HG03108 (cell line): ENCODE data around the gene GRIFIN.

Experiments used
- ATAC-seq: cut with Tn5 transposase; IDR thresholded peaks from one replicate; pipeline ENCODE4 v1.9.1; 2021; ENCODE audit warnings: moderate library complexity; ENCODE audit not compliant: unreplicated experiment

The GRIFIN gene

DNA sequence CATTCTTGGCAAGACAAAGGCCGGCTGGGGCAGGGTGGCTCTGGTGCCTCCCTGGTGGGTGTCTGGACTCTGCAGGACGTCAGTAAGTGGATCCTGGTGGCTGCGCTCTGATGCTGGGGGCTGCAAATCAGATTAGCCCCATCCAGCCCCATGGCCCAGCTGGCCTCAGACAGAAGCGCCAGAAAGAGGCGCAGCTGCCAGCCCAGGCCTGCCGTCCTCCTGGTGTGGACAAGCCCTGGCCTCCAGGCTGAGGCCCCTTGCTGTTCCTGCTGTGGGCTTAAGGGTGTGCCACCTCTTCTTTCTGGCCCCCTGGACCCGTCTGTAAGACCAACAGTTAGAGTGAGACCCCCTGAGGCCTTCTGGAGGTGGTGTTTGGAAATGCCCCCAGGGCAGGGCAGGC, 37.5 kb upstream of the GRIFIN start:
- no peak for ATAC-seq

DNA sequence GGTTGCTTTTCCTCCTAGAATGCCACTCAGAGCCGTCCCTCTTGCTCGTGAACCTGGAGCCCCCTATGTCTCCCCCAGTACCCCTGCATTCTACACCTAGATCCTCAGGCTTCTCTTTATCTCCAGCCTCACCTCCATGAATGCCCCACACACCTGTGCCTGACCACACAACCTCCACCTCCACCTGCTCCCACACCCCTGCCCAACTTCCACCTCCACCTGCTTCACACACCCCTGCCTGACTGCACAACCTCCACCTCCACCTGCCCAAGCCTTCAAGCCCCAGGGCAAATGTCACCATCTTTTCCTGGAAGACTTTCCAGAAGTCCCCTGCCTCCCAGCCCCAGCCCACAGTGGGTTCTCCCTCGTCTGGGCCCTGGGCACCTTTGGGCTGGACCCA, 36.5 kb upstream of the GRIFIN start:
- ATAC-seq = no peak

DNA sequence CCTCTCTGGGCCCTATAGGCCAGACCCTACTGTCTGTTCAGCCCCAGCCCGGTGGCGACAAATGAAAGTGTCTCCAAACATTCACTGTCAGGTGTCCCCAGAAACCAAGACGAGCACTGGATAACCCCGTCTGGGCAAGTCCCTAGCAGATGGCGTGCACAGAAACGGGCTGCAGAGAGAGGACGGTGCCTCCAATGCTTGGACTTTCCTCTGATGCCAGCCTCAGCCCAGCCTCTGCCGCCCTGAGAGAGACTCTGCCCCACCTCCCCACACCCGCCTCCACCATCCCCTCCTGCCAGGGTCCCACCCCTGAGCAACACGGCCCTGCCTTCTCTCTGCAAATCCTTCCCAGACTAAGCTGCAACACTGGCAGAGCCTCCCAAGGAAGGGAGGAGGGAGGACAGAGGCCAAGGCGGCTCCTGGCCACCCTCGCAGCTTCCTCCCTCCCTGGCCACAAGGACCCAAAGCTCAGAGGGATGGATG, 36.0 kb upstream of the GRIFIN start:
- ATAC-seq = no peak

DNA sequence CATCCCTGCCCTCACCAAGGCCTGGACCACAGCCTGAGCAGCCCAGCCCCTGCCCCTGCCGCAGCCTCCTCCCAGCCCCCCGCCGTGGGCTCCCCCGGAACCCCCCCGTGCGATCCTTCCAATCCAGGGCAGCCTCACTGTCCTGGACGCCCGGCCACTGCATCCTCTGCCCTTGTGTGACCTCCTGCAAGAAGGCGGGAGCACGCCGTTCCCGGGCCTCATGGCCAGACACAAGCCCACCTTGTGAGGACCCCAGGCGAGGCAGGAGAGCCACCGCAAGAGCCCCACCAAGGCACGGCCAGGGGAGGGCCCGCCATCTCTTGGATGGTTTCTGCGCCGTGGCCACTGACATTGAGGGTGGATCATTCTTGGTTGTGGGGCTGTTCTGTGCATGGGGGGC, 35.6 kb upstream of the GRIFIN start:
- ATAC-seq = no peak

DNA sequence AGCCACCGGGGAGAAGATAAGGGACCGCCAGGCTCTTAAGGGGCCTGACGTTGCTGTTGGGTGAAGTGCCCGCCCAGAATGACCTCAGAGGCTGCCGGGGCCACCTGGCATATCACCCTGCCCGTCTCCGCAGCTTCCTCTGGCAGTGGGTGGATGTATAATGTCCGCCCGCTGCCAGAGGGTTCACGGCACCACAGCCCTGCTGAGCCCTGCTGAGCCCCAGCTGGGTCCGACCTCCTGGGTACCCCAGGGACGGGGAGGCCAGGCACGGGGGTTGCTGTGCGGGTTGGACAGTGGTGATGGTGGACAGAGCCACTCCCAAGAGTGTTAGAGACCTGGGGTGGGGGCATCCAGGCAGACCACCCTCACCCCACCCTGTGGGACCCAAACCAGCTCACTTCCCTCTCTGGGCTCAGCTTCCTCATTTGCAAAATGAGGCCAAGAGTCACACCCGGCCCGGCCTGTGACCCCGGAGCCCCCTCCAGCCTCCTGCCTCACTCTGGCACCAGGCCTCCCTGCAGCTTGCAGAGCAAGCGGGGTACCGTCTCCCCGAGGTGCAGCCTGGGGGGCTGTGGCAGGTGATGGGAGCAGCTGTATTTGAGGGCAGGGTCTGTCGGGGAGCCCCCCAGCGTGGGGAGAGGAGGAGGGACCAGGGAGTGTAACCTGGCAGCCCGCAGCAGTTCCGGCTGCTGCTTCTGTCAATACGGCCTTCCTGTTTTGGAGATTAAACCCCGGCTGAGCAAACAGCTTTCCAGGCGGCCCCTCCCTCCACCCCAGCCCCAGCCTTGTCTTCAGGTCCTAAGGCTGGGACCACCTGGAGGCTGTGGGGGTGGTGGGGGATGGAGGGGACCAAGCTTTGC, 34.9 kb upstream of the GRIFIN start:
- peak; percentile 36 for ATAC-seq

DNA sequence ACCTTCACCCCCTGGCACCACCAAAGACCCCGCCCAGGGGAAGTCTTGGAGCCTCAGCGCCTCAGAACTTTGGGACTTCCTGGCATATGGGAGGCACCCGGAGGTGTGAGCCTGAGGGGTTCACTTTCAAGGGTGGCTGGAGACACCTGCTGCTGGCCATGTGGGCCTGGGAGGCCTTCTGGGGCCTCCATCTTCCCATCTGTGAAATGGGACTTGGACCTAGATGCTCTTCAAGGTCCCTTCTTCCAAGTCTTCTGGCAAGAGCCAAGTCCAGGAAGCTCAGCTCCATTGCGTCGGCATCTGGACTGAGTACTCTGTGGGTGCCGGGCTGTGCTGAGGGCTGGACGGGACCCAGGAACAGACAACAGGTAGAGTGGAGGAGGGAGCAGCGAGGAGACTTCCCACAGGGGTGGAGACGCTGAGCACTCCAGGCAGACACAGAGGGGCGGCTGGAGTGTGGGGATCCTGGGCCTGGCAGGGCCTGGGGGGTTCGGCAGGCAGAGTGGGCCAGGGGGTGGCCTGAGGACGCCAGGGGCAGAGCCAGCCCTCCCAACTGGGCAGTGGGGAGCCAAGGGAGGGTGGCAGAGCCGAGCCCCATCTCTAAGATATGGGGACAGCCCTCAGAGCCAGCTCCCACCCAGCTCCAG, 34.1 kb upstream of the GRIFIN start:
- ATAC-seq = no peak

DNA sequence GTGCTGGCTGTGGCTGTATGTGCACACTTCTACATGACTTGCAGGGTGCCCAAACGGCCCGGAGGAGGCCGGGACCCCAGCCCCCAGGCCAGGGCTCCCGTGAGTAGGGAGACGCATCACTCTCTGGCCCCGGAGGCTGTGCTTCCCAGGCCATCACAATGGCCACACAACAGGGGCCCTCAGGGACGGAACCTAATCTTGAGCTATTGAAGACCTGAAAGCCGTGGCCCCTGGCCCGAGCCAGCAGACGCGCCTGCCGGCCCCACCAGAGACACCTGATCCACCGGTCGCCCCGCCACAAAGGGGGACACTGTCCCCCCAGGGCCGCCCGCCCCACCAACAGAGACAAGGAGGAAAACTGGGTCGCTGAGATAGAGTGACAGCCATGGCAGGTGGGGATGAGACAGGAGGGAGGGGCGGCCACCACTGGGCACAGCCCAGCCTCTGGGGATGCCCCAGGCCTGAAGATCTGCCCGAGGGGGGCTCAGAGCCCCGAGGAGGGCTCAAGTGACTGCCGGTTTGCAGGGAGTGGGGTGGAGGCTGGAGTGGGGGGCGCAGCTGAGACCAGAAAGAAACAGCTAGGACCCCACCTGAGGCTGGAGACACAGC, 33.2 kb upstream of the GRIFIN start:
- no peak for ATAC-seq

DNA sequence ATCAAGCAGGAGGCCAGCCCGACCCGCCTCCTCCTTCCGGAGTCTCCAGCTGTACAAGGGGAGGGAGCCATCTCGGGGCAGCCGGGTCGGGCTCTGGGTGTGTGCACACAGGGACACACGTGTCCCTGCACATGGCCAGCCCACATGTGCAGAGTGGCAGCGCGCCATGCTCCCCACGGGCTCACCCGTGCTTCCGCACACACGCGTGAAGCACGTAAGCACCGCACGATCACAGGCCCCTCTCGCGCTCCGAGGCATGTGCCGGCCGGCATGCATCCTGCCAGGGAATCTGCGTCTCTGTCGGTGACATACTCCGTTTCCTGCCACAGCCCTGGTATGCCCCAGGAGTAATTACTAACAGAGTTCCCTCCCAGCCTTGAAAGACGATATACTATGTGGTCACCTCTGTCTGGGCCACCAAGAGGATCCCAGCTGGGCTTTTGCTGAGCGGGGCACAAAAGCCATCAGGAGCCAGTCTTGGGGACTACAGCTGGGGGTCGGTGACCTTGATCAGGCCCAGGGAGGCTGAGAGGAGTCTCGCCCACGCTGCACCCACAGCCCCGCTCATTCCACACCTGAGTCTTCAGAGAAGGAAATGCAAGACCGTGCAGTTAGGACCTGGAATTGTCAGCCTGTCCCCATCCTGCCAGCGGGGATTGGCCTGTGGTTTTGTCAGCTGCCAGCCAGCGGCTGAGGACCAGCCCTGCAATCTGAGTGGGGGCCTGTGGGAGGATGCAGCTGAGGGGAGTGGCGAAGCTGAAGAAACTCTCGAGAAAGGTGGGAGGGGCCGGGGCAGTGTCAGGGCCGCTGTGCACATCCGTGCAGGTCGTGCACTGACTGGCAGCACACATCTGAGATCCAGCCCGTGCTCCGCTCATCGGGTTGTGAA, 32.4 kb upstream of the GRIFIN start:
- peak; percentile 45 for ATAC-seq

DNA sequence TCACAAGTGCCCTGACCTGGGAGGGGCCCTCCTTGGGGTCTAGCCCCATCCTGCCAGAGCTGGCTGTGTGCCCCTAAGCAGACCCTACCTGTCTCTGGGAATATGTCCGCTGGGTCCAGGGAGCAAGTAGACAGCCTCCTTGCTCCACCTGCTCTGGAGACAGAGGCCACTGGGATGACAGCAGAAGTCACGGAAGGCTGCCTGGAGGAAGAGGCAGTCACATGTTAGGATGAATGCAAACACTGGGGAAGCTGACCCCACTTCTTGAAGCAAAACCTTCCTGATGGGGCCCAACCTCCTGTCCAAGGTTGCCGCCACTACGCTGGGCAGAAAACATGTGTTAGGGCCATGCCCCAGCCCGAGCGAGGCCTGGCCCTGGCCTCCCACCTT, 31.7 kb upstream of the GRIFIN start:
- ATAC-seq = no peak

DNA sequence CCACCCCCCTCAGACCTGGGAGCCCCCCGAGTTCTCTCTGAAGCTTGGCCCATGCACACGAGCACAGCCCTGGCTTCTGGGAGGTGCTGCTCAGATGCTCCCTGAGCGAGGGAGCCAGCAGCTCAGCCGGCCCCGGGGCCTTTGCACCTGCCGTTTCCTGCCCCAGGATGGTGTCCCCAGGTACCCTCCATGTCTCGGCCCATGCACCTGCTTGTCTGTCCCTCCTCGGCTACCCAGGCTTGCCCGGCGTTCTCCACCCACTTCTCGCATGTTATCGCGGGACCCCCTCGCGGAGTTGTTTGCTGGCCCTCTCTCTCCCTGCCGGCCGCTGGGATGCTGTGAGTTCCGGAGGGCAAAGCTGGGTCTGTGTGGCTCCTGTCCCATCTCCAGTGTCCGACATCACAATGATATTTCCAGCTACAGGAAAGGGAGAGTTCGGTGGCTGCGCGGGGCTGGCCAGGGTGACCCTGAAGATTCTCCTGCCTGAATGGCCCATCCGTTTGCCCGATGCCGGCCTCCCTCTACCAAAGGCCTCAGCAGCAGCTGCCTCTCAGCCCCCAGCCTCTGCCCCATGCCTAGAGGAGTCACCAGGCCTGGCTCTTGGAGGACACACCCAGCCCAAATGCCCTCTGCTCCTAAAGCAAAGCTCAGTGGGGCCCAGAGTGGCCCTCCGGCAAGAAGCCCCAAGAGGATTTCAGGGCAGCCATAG, 31.2 kb upstream of the GRIFIN start:
- ATAC-seq = no peak

DNA sequence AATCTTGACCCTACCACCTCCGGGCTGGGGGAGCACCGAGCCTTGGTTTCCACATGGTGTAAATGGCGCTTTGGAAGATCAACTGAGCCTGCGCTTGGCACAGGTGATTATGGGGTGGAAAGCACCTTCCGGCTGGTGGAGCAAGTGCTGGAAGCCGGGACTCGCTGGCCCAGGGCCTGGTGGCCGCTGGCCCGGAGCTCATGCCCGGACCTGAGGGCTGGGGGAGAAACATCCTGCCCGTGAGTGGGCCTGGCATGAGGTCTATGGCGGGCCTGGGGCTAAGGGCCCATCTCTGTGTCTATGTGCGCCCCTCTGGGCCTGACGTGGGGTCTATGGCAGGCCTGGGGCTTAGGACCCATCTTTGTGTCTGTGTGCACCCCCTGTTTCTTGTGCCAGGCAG, 29.2 kb upstream of the GRIFIN start:
- no peak for ATAC-seq

DNA sequence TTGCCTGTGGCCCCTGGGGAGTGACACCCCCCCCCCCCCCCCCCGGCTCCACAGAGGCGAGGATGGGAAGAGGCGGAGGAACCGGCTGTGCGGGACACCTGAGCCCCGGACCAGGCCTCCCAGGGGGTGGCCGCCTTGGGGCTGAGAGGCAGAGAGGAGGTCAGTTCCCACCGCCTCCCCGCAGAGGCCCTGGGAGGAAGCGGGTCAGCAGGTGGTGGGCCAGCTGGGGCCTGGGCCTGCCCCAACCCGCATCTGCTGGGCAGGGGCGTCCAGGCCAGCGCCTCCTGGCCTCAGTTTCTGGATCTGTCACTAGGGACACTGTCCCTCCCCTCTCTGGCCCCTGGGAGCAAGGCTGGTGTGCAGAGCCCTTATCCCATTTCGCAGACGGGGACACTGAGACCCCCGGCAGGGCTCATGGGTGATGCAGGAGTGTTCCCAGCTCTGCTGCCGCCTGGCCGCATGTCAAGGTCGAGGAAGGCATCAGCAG, 28.7 kb upstream of the GRIFIN start:
- no peak for ATAC-seq

DNA sequence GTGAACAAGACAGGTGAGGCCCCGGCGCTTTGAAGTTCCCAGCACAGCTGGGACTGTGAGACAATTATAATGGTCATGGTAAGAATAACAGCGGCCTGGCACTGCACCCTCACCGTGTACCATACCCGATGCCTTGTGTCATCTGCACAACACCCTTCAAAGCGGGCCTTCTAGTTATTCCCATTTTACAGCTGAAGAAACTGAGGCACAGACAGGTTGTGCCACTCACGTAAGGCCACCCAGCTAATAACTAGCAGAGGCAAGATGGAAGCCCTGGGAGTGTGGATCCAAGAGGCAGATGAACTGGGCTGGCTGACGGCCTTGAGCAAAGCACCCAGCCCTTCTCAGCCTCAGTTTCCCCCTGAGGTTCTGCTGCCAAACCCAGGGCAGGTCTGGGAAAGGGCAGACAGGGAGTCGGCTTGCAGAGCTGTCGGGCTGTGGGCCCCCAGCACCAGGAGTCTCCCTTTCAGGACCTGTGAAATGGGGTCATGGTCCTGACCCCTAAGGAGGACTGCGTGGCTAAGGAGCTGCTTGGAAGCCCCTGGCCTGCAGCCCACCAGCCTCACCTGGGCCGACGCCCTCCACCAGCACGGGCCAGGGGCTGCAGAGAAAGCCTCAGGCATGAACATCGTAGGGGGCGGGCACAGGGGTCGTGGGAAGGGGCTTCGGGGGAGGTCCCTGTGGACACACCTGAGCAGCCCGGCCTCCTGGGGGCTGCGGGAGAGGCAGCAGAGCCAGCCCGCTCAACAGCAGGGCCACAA, 28.1 kb upstream of the GRIFIN start:
- no peak for ATAC-seq

DNA sequence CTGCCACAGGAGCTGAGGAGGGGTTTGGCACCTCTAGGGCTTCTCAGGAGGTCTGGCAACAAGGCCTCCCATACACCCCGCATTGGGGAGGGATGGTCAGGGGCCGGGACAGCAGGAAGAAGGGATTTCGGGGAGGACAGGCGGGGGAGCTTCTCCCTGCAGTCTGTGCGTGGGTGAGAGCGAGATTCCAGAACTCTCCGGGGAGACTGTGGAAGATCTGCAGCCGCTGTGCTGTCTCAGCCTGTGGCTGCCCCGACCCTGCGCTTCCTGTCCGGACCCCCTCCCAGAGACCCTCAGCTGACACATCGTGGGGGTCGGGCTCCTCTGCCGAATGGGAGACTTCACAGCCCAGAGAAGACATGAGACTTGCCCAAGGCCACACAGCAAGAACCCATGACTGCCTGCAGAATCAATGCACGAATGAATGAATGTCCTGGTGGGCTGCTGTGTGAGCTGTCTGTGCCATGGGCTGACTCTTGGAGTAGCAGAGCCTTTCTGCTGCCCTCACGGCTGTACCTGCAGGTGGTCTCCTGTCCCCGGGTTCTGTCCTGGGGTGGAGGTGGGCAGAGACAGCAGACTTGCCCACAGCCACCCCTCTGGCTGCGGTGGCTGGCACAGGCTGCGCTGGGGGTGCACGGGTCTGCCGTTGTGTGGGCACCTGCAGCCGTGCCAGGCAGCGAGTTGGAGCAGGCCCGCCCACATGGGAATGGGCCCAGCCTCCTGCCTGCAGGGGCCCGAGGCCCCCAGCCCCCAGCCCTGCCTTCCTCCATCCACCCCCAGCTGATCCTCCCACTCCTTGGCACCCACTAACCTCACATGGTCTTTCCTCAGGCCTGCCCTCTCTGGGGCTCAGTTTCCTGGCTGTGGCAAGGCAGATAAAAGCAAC, 27.1 kb upstream of the GRIFIN start:
- no peak for ATAC-seq

DNA sequence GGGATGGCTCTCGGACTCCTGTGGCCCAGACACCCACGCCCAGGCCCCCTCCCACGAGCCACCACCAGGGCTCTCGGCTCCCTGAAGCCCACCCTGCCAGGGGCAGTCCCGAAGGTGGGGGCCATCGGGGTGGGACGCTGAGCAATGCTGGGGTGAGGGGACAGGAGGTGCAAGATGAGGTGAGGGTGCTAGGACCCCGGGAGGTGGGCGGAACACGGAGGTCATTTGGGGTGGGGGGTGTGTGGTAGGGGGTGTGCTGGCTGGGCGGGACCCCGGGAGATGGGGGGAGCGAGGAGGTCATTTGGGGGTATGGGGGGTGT, 26.4 kb upstream of the GRIFIN start:
- no peak for ATAC-seq

DNA sequence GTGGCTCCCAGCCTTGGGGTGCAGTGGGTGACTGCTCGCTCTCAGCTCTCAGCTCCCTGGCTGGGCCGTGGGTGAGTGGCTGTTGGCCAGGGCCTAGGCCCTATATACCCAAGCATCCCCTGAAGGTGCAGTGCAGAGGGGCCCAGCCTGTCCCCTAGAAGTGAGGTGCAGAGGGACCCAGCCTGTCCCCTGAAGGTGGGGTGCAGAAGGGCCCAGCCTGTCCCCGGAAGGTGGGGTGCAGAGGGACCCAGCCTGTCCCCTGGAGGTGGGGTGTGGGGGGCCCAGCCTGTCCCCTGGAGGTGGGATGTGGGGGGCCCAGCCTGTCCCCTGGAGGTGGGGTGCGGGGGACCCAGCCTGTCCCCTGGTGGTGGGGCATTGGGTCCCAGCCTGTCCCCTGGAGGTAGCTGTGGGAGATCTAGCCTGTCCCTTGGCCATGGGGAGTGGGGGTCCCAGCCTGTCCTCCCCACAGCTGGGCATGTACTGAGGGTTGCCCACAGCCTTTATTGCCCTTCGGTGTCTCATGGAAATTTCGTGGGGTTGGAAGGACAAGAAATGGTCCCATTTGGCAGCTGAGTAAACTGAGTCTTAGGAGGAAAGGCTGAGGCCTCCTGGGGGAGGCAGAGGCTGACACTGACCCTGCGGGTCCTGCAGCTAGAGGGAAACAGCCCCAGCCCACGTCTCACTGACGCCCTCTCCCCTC, 25.9 kb upstream of the GRIFIN start:
- ATAC-seq = no peak

DNA sequence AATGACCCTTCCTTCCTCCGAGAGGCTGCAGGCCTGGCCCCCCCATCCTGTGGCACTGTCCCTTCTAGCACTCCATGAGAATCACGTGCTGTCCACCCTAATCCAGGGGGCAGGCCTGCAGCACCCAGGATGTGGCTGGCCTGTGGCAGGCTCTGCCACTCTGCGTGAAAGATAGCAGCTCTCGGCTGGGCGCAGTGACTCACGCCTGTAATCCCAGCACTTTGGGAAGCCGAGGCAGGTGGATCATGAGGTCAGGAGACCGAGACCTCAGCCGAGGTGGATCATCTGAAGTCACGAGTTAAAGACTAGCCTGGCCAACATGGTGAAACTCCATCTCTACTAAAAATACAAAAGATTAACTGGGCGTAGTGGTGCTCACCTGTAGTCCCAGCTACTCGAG, 24.5 kb upstream of the GRIFIN start:
- no peak for ATAC-seq
